ENCODE measurements around the gene MDGA2. TPM values are rescaled to one million over a fixed set of nuclear protein-coding genes. Genes with fewer than 3 reads are reported as not detected.

The MDGA2 gene
- total and polyA plus RNA-seq, 2 of the 8 experiments (the other 6 are each of a cell fraction or from before 2014, with no cell fraction given) = 0.11 to 0.69 TPM

GRCh38 chr14:47277703-47278102 is 397.7 kb downstream of the MDGA2 start (continued):
- TF ChIP-seq TAF1 (IDR thresholded peaks at IDR 0.05; ENCODE audit: low read depth, low read length) (no peak), RAD21 (IDR thresholded peaks at IDR 0.05 in 1 of 2, conservative IDR thresholded peaks at IDR 0.05 in 1 of 2; ENCODE audit: low read depth in 2 of 2, low read length in 2 of 2) (no peak)

Data from H1 (cell line).